GM13977 (cell line): ENCODE measurements around the gene RFX1.
"Not testable (repeated sequence)": the region's sequence is repeated elsewhere in the genome, so short reads cannot be mapped to it uniquely, and the experiment has no call there.

Source experiments
- DNase-seq: peaks from one replicate; pipeline ENCODE4 v3.0.0; 2012; ENCODE audit warnings: low spot score
- in situ Hi-C: fragments of 300-500 bp; cut with MboI; formaldehyde crosslinking; loops from one replicate; pipeline ENCODE4 v1.12.0; 2022; ENCODE audit warnings: low sequenced_read_pairs, low pct_unique_long_range_greater_than_20kb, mixed read lengths, inconsistent platforms; ENCODE audit not compliant: unreplicated experiment
- TF ChIP-seq, protein P1 (sequence below): IDR thresholded peaks from 2 replicates; pipeline ENCODE4 v1.5.1; 2012; ENCODE audit warnings: mild to moderate bottlenecking, control low read depth; ENCODE audit not compliant: insufficient read depth; ENCODE audit errors: extremely low read depth, missing control alignments

Gene RFX1

DNA sequence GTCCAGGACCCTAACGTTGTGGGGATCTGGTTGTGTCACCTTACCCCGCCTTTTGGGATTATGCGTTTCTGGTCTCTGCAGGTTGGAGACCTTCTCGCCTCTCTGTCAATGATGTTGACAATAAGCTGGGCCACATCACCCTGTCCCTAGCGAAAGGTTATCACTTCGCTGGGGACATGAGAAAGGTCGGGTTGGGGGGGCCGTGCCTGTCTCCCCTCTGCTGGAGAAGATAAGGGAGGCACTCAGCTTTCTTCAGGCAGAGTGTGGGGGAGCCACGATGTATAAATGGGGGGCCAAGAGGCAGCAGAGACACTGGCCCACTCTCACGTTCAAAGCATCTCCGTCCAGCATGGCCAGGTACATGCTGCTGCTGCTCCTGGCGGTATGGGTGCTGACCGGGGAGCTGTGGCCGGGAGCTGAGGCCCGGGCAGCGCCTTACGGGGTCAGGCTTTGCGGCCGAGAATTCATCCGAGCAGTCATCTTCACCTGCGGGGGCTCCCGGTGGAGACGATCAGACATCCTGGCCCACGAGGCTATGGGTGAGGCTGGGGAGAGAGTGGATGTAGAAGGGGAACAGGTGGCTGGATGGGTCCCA is 21.8 kb upstream of the RFX1 start, which contains the start of gene RLN3:
TSS of gene RLN3 (plus strand) at position 293 of the 595 bp plus-strand sequence. CDS start at position 350, 57 bp downstream.
- TF ChIP-seq, protein P1, sequence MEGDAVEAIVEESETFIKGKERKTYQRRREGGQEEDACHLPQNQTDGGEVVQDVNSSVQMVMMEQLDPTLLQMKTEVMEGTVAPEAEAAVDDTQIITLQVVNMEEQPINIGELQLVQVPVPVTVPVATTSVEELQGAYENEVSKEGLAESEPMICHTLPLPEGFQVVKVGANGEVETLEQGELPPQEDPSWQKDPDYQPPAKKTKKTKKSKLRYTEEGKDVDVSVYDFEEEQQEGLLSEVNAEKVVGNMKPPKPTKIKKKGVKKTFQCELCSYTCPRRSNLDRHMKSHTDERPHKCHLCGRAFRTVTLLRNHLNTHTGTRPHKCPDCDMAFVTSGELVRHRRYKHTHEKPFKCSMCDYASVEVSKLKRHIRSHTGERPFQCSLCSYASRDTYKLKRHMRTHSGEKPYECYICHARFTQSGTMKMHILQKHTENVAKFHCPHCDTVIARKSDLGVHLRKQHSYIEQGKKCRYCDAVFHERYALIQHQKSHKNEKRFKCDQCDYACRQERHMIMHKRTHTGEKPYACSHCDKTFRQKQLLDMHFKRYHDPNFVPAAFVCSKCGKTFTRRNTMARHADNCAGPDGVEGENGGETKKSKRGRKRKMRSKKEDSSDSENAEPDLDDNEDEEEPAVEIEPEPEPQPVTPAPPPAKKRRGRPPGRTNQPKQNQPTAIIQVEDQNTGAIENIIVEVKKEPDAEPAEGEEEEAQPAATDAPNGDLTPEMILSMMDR: no peak
- no peak for DNase-seq
- in situ Hi-C loops: no loop called here

DNA sequence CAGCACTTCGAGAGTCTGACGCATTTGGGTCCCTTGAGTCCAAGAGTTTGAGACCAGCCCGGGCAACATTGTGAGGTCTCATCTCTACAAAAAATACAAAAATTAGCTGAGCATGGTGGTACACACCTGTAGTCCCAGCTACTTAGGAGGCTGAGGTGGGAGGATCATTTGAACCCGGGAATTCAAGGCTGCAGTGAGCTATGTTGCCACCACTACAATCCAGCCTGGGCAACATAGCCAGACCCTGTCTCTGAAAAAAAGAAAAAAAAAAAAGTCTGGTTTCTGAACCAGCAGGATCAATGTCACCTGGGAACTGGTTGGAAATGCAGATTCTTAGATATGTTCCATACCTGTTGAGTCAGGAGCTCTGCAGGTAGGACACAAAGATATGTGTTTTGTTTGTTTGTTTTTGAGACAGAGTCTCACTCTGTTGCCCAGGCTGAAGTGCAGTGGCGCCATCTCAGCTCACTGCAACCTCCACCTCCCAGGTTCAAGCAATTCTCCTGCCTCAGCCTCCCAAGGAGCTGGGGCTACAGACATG is 20.6 kb upstream of the RFX1 start:
- in situ Hi-C loops, DNase-seq: not testable (repeated sequence)

DNA sequence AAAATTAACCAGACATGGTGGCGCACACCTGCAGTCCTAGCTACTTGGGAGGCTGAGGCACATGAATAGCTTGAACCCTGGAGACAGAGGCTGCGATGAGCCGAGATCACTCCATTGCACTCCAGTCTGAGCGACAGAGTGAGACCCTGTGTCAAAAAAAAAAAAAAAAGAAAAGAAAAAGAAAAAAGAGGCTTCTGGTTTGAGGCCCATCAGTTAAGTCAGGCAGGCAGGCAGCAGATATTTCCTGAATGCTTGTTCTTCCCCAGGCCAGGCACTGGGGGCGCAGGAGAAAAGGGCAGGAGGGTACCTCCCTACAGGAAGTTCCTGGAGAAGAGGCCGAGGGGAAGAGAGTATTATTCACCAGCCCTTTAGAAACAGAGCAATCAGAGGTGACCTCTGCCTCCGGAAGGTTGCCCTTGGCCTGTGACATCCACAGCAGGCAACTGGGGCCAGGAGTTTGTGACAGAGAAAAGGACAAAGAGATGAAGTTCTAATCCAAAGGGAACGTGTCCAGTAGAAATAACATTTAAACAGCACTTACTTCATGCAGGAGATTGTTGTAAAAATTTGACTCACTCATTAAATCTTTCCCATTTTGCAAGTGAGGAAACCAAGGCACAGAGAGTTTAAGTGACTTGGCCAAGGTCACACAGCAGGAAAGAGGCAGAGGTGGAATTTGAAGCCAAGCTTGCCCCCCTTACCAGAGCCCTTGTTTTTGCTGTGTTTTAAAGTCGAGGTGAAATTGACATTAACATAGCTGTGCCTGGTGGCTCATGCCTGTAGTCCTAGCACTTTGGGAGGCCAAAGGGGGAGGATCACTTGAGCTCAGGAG is 17.5 kb upstream of the RFX1 start:
- in situ Hi-C loops: no loop called here
- no peak for DNase-seq
- TF ChIP-seq, protein P1: peak; percentile 41

DNA sequence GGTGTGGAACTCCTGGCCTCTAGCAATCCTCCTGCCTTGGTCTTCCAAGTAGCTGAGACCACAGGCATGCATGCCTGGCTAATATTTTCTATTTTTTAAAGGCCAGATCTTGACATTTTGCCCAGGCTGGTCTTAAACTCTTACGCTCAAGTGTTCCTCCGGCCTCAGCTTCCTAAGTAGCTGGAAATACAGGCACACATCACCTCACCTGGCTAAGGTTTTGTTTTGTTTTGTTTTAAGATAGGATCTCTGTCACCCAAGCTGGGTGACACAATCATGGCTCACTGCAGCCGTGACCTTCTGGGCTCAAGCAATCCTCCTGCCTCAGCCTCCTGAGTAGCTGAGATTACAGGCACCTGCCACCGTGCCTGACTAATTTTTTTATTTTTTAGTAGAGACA is 16.3 kb upstream of the RFX1 start:
- TF ChIP-seq, protein P1: no peak
- in situ Hi-C loops: no loop called here
- DNase-seq: no peak

DNA sequence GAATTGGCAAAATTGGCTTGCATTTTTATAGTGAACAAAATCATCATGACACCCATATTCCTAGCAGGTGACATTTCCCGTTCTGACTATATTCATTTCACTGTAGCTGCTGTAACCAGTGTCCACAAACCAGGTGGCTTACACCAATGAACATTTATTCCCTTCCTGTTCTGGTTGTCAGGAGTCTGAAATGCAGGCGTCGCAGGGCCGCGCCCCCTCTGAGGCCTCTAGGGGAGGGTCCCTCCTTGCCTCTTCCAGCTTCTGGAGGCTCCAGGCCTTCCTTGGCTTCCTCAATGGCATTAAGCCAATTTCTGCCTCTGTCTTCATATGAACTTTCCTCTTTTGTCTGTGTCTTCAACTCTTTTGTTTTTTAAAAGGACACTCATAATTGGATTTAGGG is 15.4 kb upstream of the RFX1 start:
- in situ Hi-C loops: no loop called here
- TF ChIP-seq, protein P1: no peak
- no peak for DNase-seq

DNA sequence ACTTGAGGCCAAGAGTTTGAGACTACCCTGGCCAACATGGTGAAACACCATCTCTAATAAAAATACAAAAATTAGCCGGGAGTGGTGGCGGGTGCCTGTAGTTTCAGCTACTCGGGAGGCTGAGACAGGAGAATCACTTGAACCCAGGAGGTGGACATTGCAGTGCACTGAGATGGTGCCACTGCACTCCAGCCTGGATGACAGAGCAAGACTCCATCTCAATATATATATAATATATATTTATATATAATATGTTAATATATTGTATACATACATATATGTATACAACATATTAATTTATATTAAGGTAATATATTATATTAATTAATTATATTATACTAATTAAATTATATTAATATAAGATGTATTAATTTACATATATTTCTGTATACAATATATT is 13.6 kb upstream of the RFX1 start:
- DNase-seq, in situ Hi-C loops: not testable (repeated sequence)

DNA sequence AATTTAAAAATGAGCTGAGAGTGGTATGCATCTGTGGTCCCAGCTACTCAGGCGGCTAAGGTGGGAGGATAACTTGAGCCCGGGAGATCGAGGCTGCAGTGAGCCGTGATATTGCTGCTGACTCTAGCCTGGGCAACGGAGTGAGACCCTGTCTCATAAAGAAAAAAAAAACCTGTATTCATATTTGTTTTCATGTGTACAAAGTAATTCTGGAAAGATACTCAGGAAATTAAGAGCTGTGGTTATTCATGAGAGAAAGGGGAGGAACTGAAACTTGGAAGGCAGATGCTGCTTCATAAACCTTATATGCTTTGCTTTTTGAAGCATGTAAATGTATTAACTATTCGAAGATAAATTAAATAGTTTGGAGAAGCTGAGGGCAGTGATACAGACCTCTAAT is 13.0 kb upstream of the RFX1 start:
- no peak for DNase-seq
- in situ Hi-C loops: no loop called here
- TF ChIP-seq, protein P1: no peak
